GM12875 (cell line): ENCODE measurements around the gene PATL1.

ENCODE experiments used
- H3K4me3 ChIP-seq: one replicate; pipeline ENCODE4 v1.5.1; 2011; ENCODE audit warnings: low read depth, low read length, control low read depth
- CTCF ChIP-seq: IDR thresholded peaks from 2 replicates; pipeline ENCODE4 v1.5.1; 2011; ENCODE audit warnings: low read depth, mild to moderate bottlenecking, control low read depth, inconsistent platforms, low read length, moderate library complexity, borderline replicate concordance; ENCODE audit not compliant: insufficient read depth

Gene PATL1

DNA sequence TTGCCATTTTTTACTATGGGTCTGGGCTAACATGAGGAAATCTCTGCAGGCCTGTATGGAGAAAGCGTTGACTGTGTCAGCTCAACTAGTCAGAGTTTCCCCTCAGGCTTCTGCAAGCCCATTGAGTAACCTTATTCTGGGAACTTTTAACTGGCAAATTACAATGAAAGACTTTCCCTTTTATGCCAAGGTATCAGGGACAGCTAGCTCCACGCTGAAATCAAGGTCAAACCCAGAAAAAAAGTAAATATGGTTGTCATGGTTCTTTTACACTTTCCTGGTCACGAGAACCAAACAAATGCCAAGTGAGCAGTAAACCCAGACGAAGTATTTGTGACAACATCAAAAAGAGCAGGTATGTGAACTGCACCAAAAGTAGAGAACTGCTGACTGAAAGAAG, 67.0 kb downstream of the PATL1 start:
- TF ChIP-seq CTCF = no peak
- no peak overlapping the region for H3K4me3 ChIP-seq

GRCh38 chr11:59600636-59601035, 68.2 kb downstream of the PATL1 start:
- no peak for TF ChIP-seq CTCF
- H3K4me3 ChIP-seq = no peak overlapping the region

DNA sequence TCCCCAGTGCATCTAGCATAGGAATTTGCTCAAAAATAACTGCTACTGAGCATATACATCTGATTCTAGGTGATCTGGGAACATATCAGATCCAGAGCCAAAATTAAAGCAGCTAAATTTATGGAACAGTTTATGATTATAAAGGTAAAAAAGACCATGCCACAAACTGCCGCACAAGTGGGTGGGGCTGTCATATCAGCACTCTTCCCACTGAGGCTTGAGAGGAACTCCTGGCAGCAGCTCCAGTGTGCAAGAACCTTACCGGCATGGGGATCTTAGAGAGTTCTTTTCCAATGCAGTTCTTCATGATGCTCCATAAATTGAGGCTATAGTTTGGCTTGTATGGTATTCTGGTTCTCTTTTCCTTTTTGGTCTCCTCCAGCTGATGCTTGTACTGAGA, 68.6 kb downstream of the PATL1 start:
- H3K4me3 ChIP-seq = no peak overlapping the region
- TF ChIP-seq CTCF = no peak

DNA sequence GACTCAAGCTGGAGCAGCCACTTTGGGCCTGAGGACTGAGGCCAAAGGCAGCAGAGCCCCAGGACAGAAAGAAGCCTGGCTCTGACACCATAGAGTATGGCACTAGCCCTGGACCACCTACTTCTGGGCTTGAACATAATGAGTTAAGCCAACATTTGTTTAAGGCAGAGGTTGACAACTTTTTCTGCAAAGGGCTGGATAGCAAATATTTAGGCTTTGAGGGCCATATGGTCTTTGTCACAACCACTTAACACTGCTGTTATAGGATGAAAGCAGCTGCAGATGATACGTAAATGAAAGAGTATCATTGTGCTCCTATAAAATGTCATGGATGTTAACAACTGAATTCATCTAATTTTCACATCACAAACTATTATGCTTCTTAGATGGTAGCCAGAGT, 69.9 kb downstream of the PATL1 start:
- no peak for TF ChIP-seq CTCF

More for the DNA sequence above, 69.9 kb downstream of the PATL1 start:
- no peak overlapping the region for H3K4me3 ChIP-seq
